HEK293 (cell line): ENCODE measurements around the gene CENATAC.

Experiments used
- CTCF ChIA-PET: fragments of 350-600 bp; formaldehyde crosslinking; extraction: SDS; loops from one replicate; lab custom pipeline; 2021; ENCODE audit warnings: antibody characterized with exemption; lab: Yijun Ruan, JAX
- POLR2A ChIA-PET: fragments of 300-600 bp; formaldehyde crosslinking; extraction: SDS; loops from one replicate; lab custom pipeline; 2020; ENCODE audit warnings: antibody characterized with exemption, inconsistent platforms; lab: Yijun Ruan, JAX
- H3K27ac ChIP-seq: fragments of 200-500 bp; sonication (Bioruptor generic); 2 replicates; pipeline ENCODE4 v1.5.1; 2014; ENCODE audit warnings: low read depth, low read length, control low read depth, inconsistent platforms; ENCODE audit errors: extremely low read depth
- H3K36me3 ChIP-seq, 2 experiments: fragments of 200-500 bp in 1 of 2; sonication (Bioruptor generic) in 1 of 2; 1 replicate in 1 of 2; 2 replicates in 1 of 2; pipeline ENCODE4 v1.5.1; 2014 to 2017; ENCODE audit warnings: inconsistent platforms in 2 of 2, low read length in 2 of 2; ENCODE audit not compliant: control insufficient read depth in 2 of 2, insufficient read depth in 1 of 2
- H3K4me1 ChIP-seq: fragments of 200-500 bp; sonication (Bioruptor generic); 2 replicates; pipeline ENCODE4 v1.5.1; 2014; ENCODE audit warnings: mild to moderate bottlenecking, low read length, inconsistent platforms; ENCODE audit not compliant: control insufficient read depth, insufficient read depth
- H3K4me3 ChIP-seq: 2 replicates; pipeline ENCODE4 v1.5.1; 2011; ENCODE audit warnings: low read depth, mild to moderate bottlenecking, control low read depth, low read length, moderate library complexity
- H3K9me3 ChIP-seq: fragments of 200-500 bp; sonication (Bioruptor generic); 2 replicates; pipeline ENCODE4 v1.5.1; 2014; ENCODE audit warnings: low read depth, low read length, inconsistent platforms; ENCODE audit not compliant: control insufficient read depth, insufficient read depth
- KLF10 ChIP-seq: fragments of 450-650 bp; IDR thresholded peaks from 2 replicates; pipeline ENCODE4 v1.5.1; 2018; ENCODE audit warnings: missing biosample characterization, mild to moderate bottlenecking, missing genetic modification characterization
- KLF8 ChIP-seq: fragments of 450-650 bp; formaldehyde crosslinking; IDR thresholded peaks from 2 replicates; pipeline ENCODE4 v1.5.1; 2016; ENCODE audit warnings: missing biosample characterization, missing genetic modification characterization
- MYNN ChIP-seq: fragments of 450-650 bp; formaldehyde crosslinking; IDR thresholded peaks from 2 replicates; pipeline ENCODE4 v1.5.1; 2016; ENCODE audit warnings: missing biosample characterization, missing genetic modification characterization, borderline replicate concordance
- TRIM28 ChIP-seq: IDR thresholded peaks from 2 replicates; pipeline ENCODE4 v1.6.1; 2011; ENCODE audit warnings: low read length, control low read depth, borderline replicate concordance
- ZBTB20 ChIP-seq: fragments of 450-650 bp; formaldehyde crosslinking; IDR thresholded peaks from 2 replicates; pipeline ENCODE4 v1.5.1; 2016; ENCODE audit warnings: missing biosample characterization, missing genetic modification characterization
- ZEB2 ChIP-seq: fragments of 450-650 bp; formaldehyde crosslinking; IDR thresholded peaks from 2 replicates; pipeline ENCODE4 v1.5.1; 2016; ENCODE audit warnings: missing biosample characterization, missing genetic modification characterization
- ZFHX2 ChIP-seq: fragments of 450-650 bp; formaldehyde crosslinking; conservative IDR thresholded peaks from 2 replicates; pipeline ENCODE4 v1.5.1; 2016; ENCODE audit warnings: missing biosample characterization, missing genetic modification characterization
- ZNF266 ChIP-seq: fragments of 450-650 bp; formaldehyde crosslinking; IDR thresholded peaks from 2 replicates; pipeline ENCODE4 v1.5.1; 2016; ENCODE audit warnings: missing biosample characterization, missing genetic modification characterization, low read depth
- ZNF311 ChIP-seq: fragments of 450-650 bp; formaldehyde crosslinking; IDR thresholded peaks from 2 replicates; pipeline ENCODE4 v1.5.1; 2017; ENCODE audit warnings: missing biosample characterization, missing genetic modification characterization, borderline replicate concordance
- ZNF404 ChIP-seq: fragments of 450-650 bp; formaldehyde crosslinking; IDR thresholded peaks from 2 replicates; pipeline ENCODE4 v1.5.1; 2017; ENCODE audit warnings: missing biosample characterization, missing genetic modification characterization
- ZNF585B ChIP-seq: fragments of 450-650 bp; formaldehyde crosslinking; IDR thresholded peaks from 2 replicates; pipeline ENCODE4 v1.5.1; 2016; ENCODE audit warnings: missing biosample characterization, missing genetic modification characterization
- ZNF654 ChIP-seq: fragments of 450-650 bp; formaldehyde crosslinking; IDR thresholded peaks from 2 replicates; pipeline ENCODE4 v1.5.1; 2016; ENCODE audit warnings: low read depth, missing biosample characterization, missing genetic modification characterization
- ZNF660 ChIP-seq: fragments of 450-650 bp; IDR thresholded peaks from 2 replicates; pipeline ENCODE4 v1.5.1; 2018; ENCODE audit warnings: missing biosample characterization, mild to moderate bottlenecking, missing genetic modification characterization
- ZNF677 ChIP-seq: fragments of 450-650 bp; IDR thresholded peaks from 2 replicates; pipeline ENCODE4 v1.5.0; 2018; ENCODE audit warnings: missing biosample characterization, mild to moderate bottlenecking, missing genetic modification characterization, moderate library complexity
- ZNF747 ChIP-seq: fragments of 450-650 bp; formaldehyde crosslinking; IDR thresholded peaks from 2 replicates; pipeline ENCODE4 v1.5.1; 2016; ENCODE audit warnings: missing biosample characterization, missing genetic modification characterization
- ZNF830 ChIP-seq: fragments of 450-650 bp; IDR thresholded peaks from 2 replicates; pipeline ENCODE4 v1.5.0; 2018; ENCODE audit warnings: missing biosample characterization, missing genetic modification characterization, low read depth, mild to moderate bottlenecking, moderate library complexity
- TF ChIP-seq, protein P1 (sequence below): fragments of 450-650 bp; formaldehyde crosslinking; IDR thresholded peaks from 2 replicates; pipeline ENCODE4 v1.5.0; 2017; ENCODE audit warnings: missing biosample characterization, missing genetic modification characterization, borderline replicate concordance
- TF ChIP-seq, protein P2 (sequence below): fragments of 450-650 bp; formaldehyde crosslinking; IDR thresholded peaks from 2 replicates; pipeline ENCODE4 v1.5.1; 2016; ENCODE audit warnings: missing biosample characterization, missing genetic modification characterization

Gene CENATAC

DNA sequence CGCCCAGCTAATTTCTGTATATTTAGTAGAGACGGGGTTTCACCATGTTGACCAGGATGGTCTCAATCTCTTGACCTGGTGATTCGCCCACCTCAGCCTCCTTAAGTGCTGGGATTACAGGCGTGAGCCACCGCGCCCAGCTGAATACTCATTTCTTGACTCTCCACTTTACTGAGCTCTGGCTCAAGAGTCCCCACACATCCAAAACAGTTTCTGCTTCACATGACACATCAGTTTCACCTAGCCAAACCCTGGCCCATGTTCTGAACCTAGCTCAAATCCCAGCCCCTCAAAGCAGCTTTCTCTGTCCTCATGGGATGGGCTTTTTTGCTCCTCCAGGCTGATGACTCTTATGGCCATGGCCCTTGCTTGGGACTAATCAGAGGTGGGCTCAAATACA, 49.3 kb downstream of the CENATAC start (continued):
- no peak for TF ChIP-seq ZNF311 (tag by site-specific recombination)
- TF ChIP-seq ZNF404, result no peak
- no peak for TF ChIP-seq ZNF830 (tag by site-specific recombination)
- TF ChIP-seq ZNF747 (tag by site-specific recombination), result no peak

DNA sequence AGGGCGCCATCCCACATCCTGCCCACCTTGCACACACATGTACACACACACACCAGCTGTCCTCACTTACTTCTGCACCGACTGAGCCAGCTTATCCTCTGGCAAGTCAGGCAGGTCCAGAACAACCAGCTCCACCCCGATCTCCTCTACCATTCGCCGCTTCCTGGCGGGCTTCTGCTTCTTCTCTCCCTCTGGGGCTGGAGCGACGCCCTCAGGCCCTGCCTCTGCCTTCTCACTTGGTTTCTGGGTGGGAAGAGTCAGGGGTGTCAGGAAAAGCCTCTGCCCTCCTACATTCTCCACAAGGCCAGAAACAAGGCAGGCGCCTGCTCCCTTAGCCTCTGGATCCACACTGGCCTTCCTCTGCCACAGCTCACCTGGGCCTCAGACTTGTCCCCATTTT, 50.7 kb downstream of the CENATAC start:
- no peak overlapping the region for H3K4me3 ChIP-seq
- H3K27ac ChIP-seq, result no peak overlapping the region
- H3K9me3 ChIP-seq, result no peaks in the 10 kb centered on the region
- peaks cover under 1 to 93% of the 10 kb centered on the region in 2 experiments; a peak in 2 of 3 replicates for H3K36me3 ChIP-seq
- POLR2A ChIA-PET, result interaction anchor here (1.0 kb wide), 1 partner anchor 22 kb away, joined by 3 read pairs; no protein-coding TSS in a partner anchor
- CTCF ChIA-PET, result interaction anchor here (0.8 kb wide), 1 partner anchor 289 kb away, joined by 4 read pairs; no protein-coding TSS in a partner anchor
- H3K4me1 ChIP-seq, result no peaks in the 10 kb centered on the region
- TF ChIP-seq ZNF660 (no peak), ZEB2 (tag by site-specific recombination) (no peak), TRIM28 (no peak)
- TF ChIP-seq, protein P1, sequence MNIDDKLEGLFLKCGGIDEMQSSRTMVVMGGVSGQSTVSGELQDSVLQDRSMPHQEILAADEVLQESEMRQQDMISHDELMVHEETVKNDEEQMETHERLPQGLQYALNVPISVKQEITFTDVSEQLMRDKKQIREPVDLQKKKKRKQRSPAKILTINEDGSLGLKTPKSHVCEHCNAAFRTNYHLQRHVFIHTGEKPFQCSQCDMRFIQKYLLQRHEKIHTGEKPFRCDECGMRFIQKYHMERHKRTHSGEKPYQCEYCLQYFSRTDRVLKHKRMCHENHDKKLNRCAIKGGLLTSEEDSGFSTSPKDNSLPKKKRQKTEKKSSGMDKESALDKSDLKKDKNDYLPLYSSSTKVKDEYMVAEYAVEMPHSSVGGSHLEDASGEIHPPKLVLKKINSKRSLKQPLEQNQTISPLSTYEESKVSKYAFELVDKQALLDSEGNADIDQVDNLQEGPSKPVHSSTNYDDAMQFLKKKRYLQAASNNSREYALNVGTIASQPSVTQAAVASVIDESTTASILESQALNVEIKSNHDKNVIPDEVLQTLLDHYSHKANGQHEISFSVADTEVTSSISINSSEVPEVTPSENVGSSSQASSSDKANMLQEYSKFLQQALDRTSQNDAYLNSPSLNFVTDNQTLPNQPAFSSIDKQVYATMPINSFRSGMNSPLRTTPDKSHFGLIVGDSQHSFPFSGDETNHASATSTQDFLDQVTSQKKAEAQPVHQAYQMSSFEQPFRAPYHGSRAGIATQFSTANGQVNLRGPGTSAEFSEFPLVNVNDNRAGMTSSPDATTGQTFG (tag by site-specific recombination), result no peak

DNA sequence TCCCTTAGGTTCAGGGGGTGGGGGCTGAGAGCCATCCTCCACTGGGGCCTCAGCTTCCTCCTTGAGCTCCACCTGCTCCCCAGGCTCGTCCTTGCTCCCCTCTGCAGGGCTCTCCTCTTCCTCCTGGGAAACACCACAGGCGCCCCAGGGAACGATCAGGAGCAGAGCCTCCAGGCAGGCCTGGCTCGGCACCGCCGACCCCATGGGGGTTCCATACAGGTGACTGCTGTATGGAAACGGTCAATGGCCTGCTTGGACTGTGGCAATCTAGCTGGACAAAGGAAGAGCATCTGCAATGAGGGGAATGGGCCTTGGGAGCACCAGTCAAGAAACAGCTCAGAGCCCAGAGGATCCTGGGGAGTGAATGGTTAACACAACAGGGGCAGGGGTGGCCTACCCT, 51.1 kb downstream of the CENATAC start:
- peaks cover 4 to 97% of the 10 kb centered on the region in 2 experiments; a peak in 2 of 3 replicates for H3K36me3 ChIP-seq
- TF ChIP-seq KLF10 (no peak), ZNF266 (tag by site-specific recombination) (no peak), ZNF654 (tag by site-specific recombination) (no peak), KLF8 (tag by site-specific recombination) (no peak), MYNN (tag by site-specific recombination) (no peak), ZBTB20 (tag by site-specific recombination) (no peak), ZNF585B (tag by site-specific recombination) (no peak)
- TF ChIP-seq, protein P2, sequence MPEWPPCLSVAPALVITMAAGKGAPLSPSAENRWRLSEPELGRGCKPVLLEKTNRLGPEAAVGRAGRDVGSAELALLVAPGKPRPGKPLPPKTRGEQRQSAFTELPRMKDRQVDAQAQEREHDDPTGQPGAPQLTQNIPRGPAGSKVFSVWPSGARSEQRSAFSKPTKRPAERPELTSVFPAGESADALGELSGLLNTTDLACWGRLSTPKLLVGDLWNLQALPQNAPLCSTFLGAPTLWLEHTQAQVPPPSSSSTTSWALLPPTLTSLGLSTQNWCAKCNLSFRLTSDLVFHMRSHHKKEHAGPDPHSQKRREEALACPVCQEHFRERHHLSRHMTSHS (tag by site-specific recombination), result no peak
- TF ChIP-seq, all 188 proteins: peak for 0
- H3K4me1 ChIP-seq, result no peaks in the 10 kb centered on the region
- H3K4me3 ChIP-seq, result no peak overlapping the region
- no peaks in the 10 kb centered on the region for H3K9me3 ChIP-seq
- ChIA-PET CTCF (no interaction called here), POLR2A (interaction anchor here (0.6 kb wide), 1 partner anchor 28 kb away, joined by 8 read pairs; no protein-coding TSS in a partner anchor)
- H3K27ac ChIP-seq, result no peak overlapping the region

DNA sequence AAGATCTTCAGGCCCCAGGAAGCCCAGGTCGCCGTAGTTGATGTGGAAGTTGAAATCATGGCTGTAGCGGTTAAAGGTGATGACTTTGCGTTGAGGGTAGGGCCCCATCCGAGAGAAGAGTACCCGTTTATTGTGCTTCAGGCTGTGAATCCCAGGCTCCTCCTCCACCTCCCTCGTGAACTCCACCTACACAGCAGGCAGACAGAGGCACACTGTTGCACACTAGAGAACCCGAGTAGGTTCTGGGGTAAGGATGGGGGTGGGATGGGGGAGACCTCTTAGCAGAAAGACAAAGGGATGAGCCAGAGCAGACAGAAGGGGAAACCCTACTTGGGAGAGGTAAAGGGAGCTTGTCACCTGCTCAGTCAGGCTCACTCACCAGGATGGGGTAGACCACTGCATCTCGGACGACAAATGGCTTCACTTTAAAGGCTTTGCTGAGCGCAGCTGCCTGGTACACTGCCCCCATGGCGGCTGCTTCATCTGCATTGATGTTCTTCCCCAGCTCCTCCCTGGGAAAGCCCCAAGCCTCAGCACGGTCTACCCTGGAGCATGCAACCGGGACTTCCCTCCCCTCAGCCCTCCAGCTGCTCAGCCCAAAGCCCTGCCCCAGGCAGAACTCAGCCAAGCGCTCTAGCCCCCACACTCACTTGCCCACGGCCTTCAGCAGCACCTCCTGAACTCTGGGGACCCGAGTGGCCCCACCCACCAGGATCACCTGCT, 53.7 kb downstream of the CENATAC start:
- no peaks in the 10 kb centered on the region for H3K4me1 ChIP-seq
- H3K9me3 ChIP-seq, result no peaks in the 10 kb centered on the region
- ChIA-PET CTCF (interaction anchor here (0.5 to 0.6 kb wide), 2 partner anchors 24 to 56 kb away, joined by 3 to 4 read pairs; no protein-coding TSS in a partner anchor), POLR2A (interaction anchor here (0.6 to 1.3 kb wide), 2 partner anchors 33 to 35 kb away, joined by 4 read pairs; partner anchors contain the start of gene HMBS)
- no peak overlapping the region for H3K4me3 ChIP-seq
- TF ChIP-seq ZNF677 (tag by site-specific recombination), result no peak
- TF ChIP-seq ZFHX2 (tag by site-specific recombination), result 0 out of 2 replicates have a peak, but pooled peaks have one; percentile 15
- H3K27ac ChIP-seq, result no peak overlapping the region
- peaks cover 4 to 92% of the 10 kb centered on the region in 2 experiments; a peak in 2 of 3 replicates for H3K36me3 ChIP-seq
